SH-SY5Y (cell line): ENCODE results near the gene MAGI2.

Source experiments
- GATA2 ChIP-seq: IDR thresholded peaks from 2 replicates; pipeline ENCODE4 v1.6.1; 2011; ENCODE audit warnings: mild to moderate bottlenecking, low read depth, low read length
- GATA3 ChIP-seq: IDR thresholded peaks from 2 replicates; pipeline ENCODE4 v1.6.1; 2011; ENCODE audit warnings: low read depth, mild to moderate bottlenecking, low read length, moderate library complexity

GRCh38 chr7:78090616-78091015 is 1362.9 kb downstream of the MAGI2 start:
- TF ChIP-seq GATA2 (no peak), GATA3 (no peak)
